CD8-positive, alpha-beta memory T cell (primary cell): ENCODE results near the gene ERVFRD-1. TPM values are rescaled to one million over a fixed set of nuclear protein-coding genes. Genes with fewer than 3 reads are reported as not detected.

Source experiments
- CTCF ChIA-PET: fragments of 350-600 bp; sonication (Branson Sonifier 250); formaldehyde crosslinking; loops from one replicate; lab custom pipeline; 2021; ENCODE audit warnings: antibody characterized with exemption; lab: Charles Lee
- POLR2A ChIA-PET: fragments of 350-600 bp; sonication (Branson Sonifier 250); formaldehyde crosslinking; loops from one replicate; lab custom pipeline; 2021; ENCODE audit warnings: antibody characterized with exemption; lab: Charles Lee
- DNase-seq, 5 donors: peaks; one replicate each; pipeline versions ENCODE4 v3.0.0 to v3.0.0-alpha.2; 2020 to 2022; ENCODE audit warnings: mixed read lengths in 1 of 5
- H3K27ac ChIP-seq: one replicate; pipeline ENCODE4 v1.7.0; 2013; ENCODE audit warnings: low read depth, mild to moderate bottlenecking, low read length, moderate library complexity
- H3K27me3 ChIP-seq: 2 replicates; pipeline ENCODE4 v1.7.0; 2013; ENCODE audit warnings: low read length, mild to moderate bottlenecking; ENCODE audit not compliant: insufficient read depth, poor library complexity, severe bottlenecking
- H3K36me3 ChIP-seq: 2 replicates; pipeline ENCODE4 v1.7.0; 2013; ENCODE audit warnings: mild to moderate bottlenecking, low read length, moderate library complexity; ENCODE audit not compliant: insufficient read depth
- H3K4me1 ChIP-seq: 2 replicates; pipeline ENCODE4 v1.7.0; 2013; ENCODE audit warnings: mild to moderate bottlenecking, low read length, moderate library complexity; ENCODE audit not compliant: insufficient read depth
- H3K4me3 ChIP-seq: 2 replicates; pipeline ENCODE4 v1.7.0; 2013; ENCODE audit warnings: mild to moderate bottlenecking, low read length
- H3K9me3 ChIP-seq: 2 replicates; pipeline ENCODE4 v1.7.0; 2013; ENCODE audit warnings: mild to moderate bottlenecking, low read length
- H3K27ac Mint-ChIP-seq, 8 donors: one replicate each; pipeline ENCODE4 v1.8.0; 2020 to 2021; ENCODE audit warnings: mixed read lengths in 8 of 8, mild to moderate bottlenecking in 6 of 8, inconsistent platforms in 3 of 8, moderate library complexity in 3 of 8
- H3K27me3 Mint-ChIP-seq, 2 donors: one replicate each; pipeline ENCODE4 v1.8.0; 2020 to 2021; ENCODE audit warnings: mixed read lengths in 2 of 2, mild to moderate bottlenecking in 1 of 2, moderate library complexity in 1 of 2
- H3K36me3 Mint-ChIP-seq, 3 donors: one replicate each; pipeline ENCODE4 v1.8.0; 2020 to 2021; ENCODE audit warnings: mixed read lengths in 3 of 3, inconsistent platforms in 1 of 3, mild to moderate bottlenecking in 1 of 3
- H3K4me1 Mint-ChIP-seq, 3 donors: one replicate each; pipeline ENCODE4 v1.8.0; 2020 to 2021; ENCODE audit warnings: mixed read lengths in 3 of 3, inconsistent platforms in 1 of 3, mild to moderate bottlenecking in 1 of 3
- H3K4me3 Mint-ChIP-seq, 7 donors: one replicate each; pipeline ENCODE4 v1.8.0; 2020 to 2021; ENCODE audit warnings: mixed read lengths in 7 of 7, mild to moderate bottlenecking in 6 of 7, moderate library complexity in 4 of 7, inconsistent platforms in 2 of 7
- H3K9me3 Mint-ChIP-seq, 5 donors: one replicate each; pipeline ENCODE4 v1.8.0; 2020 to 2022; ENCODE audit warnings: mixed read lengths in 5 of 5, mild to moderate bottlenecking in 3 of 5, moderate library complexity in 2 of 5, inconsistent platforms in 1 of 5
- polyA plus RNA-seq: library from polyadenylated mRNA; unstranded; fragments of 300-500 nt; fragmentation: Illumina TruSeq; gene quantifications from one replicate; pipeline ENCODE4 v1.2.3, GENCODE V29; 2021
- total RNA-seq, 2 experiments: library from RNA; stranded (reverse); gene quantifications; one replicate each; pipeline ENCODE4 v1.2.3, GENCODE V29; 2021

Gene ERVFRD-1
- total and polyA plus RNA-seq, 3 experiments from 2014 or later = 0.12 TPM; not detected in 2

GRCh38 chr6:11111769-11112437 lies 378 bp upstream of the ERVFRD-1 start:
- H3K4me1 ChIP-seq = peaks cover 7% of the 10 kb centered on the region
- peaks cover 27 to 57% (median 56%) of the 10 kb centered on the region in 3 donors for H3K4me1 Mint-ChIP-seq
- no peaks in the 10 kb centered on the region for H3K36me3 ChIP-seq
- no peaks in the 10 kb centered on the region for H3K27me3 ChIP-seq
- POLR2A ChIA-PET = interaction anchor here (0.6 kb wide), 1 partner anchor 25 kb away, joined by 3 read pairs; no protein-coding TSS in a partner anchor
- no peaks in the 10 kb centered on the region for H3K9me3 ChIP-seq
- H3K9me3 Mint-ChIP-seq = no peaks in the 10 kb centered on the region
- H3K36me3 Mint-ChIP-seq = no peaks in the 10 kb centered on the region
- H3K27ac Mint-ChIP-seq = peak overlapping the region in 7 of 8 donors; percentile 27 to 83 (median 48)
- H3K4me3 Mint-ChIP-seq = peak overlapping the region; percentile 54 to 77 (median 66)
- H3K27me3 Mint-ChIP-seq = no peaks in the 10 kb centered on the region
- CTCF ChIA-PET = interaction anchor here (1.2 kb wide), 2 partner anchors 18 to 32 kb away, joined by 3 read pairs; partner anchors contain the start of gene SMIM13
- DNase-seq = no peak
- peak overlapping the region; percentile 13 for H3K4me3 ChIP-seq
- H3K27ac ChIP-seq = no peak overlapping the region

- peak overlapping the region in 2 of 8 donors; percentile 47 to 65 for H3K27ac Mint-ChIP-seq
- H3K27me3 Mint-ChIP-seq = no peaks in the 10 kb centered on the region
- H3K36me3 ChIP-seq = no peaks in the 10 kb centered on the region
- H3K9me3 ChIP-seq = no peaks in the 10 kb centered on the region
- no peaks in the 10 kb centered on the region for H3K27me3 ChIP-seq
- ChIA-PET POLR2A (no interaction called here), CTCF (interaction anchor here (1.1 kb wide), 1 partner anchor 15 kb away, joined by 3 read pairs; the partner anchor contains the start of gene SMIM13)
- H3K27ac ChIP-seq = no peak overlapping the region
- peaks cover 7% of the 10 kb centered on the region for H3K4me1 ChIP-seq
- H3K4me3 Mint-ChIP-seq = no peak overlapping the region
- DNase-seq = no peak
- no peaks in the 10 kb centered on the region for H3K9me3 Mint-ChIP-seq
- peaks cover 0 to 4% (median 0%) of the 10 kb centered on the region in 3 donors for H3K36me3 Mint-ChIP-seq
- peaks cover 36 to 68% (median 51%) of the 10 kb centered on the region in 3 donors for H3K4me1 Mint-ChIP-seq
- H3K4me3 ChIP-seq = no peak overlapping the region
Observed at GRCh38 chr6:11108726-11109125, 2.8 kb downstream of the ERVFRD-1 start.

GRCh38 chr6:11103065-11103464 lies 8.5 kb downstream of the ERVFRD-1 start:
- Histone ChIP-seq H3K9me3 (no peaks in the 10 kb centered on the region), H3K36me3 (no peaks in the 10 kb centered on the region)
- no peaks in the 10 kb centered on the region for H3K27me3 Mint-ChIP-seq

GRCh38 chr6:11101417-11101816 lies 10.1 kb downstream of the ERVFRD-1 start:
- no peak overlapping the region for H3K4me3 ChIP-seq
- ChIA-PET POLR2A (no interaction called here), CTCF (no interaction called here)
- H3K36me3 Mint-ChIP-seq = peaks cover 5 to 8% (median 6%) of the 10 kb centered on the region in 3 donors
- no peak for DNase-seq
- peak overlapping the region in 1 of 8 donors; percentile 7 for H3K27ac Mint-ChIP-seq
- H3K4me1 Mint-ChIP-seq = peaks cover 34 to 46% (median 45%) of the 10 kb centered on the region in 3 donors
- H3K4me1 ChIP-seq = no peaks in the 10 kb centered on the region
- H3K27me3 ChIP-seq = no peaks in the 10 kb centered on the region
- no peaks in the 10 kb centered on the region for H3K36me3 ChIP-seq
- no peaks in the 10 kb centered on the region for H3K27me3 Mint-ChIP-seq
- no peak overlapping the region for H3K27ac ChIP-seq
- no peaks in the 10 kb centered on the region for H3K9me3 Mint-ChIP-seq
- H3K9me3 ChIP-seq = no peaks in the 10 kb centered on the region
- H3K4me3 Mint-ChIP-seq = no peak overlapping the region

More at GRCh38 chr6:11103065-11103464, 8.5 kb downstream of the ERVFRD-1 start:
- Histone ChIP-seq H3K4me3 (no peak overlapping the region), H3K27ac (no peak overlapping the region), H3K4me1 (no peaks in the 10 kb centered on the region), H3K27me3 (no peaks in the 10 kb centered on the region)
- no peak for DNase-seq
- Mint-ChIP-seq H3K36me3 (peaks cover 5 to 6% (median 6%) of the 10 kb centered on the region in 3 donors), H3K9me3 (no peaks in the 10 kb centered on the region), H3K27ac (peak overlapping the region in 1 of 8 donors; percentile 42), H3K4me3 (no peak overlapping the region), H3K4me1 (peaks cover 36 to 56% (median 44%) of the 10 kb centered on the region in 3 donors)
- ChIA-PET POLR2A (no interaction called here), CTCF (interaction anchor here (1.6 kb wide), 1 partner anchor 9 kb away, joined by 5 read pairs; the partner anchor contains the start of gene SMIM13)

GRCh38 chr6:11098004-11098403 lies 13.5 kb downstream of the ERVFRD-1 start:
- no peak for DNase-seq
- Histone ChIP-seq H3K36me3 (no peaks in the 10 kb centered on the region), H3K27ac (no peak overlapping the region), H3K4me1 (peaks cover 18% of the 10 kb centered on the region), H3K4me3 (no peak overlapping the region), H3K9me3 (no peaks in the 10 kb centered on the region), H3K27me3 (no peaks in the 10 kb centered on the region)
- Mint-ChIP-seq H3K9me3 (no peaks in the 10 kb centered on the region), H3K4me1 (peaks cover 43 to 55% (median 52%) of the 10 kb centered on the region in 3 donors), H3K36me3 (peaks cover 5 to 19% (median 5%) of the 10 kb centered on the region in 3 donors), H3K4me3 (peak overlapping the region in 1 of 7 donors; percentile 72), H3K27ac (peak overlapping the region in 2 of 8 donors; percentile 15 to 46), H3K27me3 (no peaks in the 10 kb centered on the region)
- CTCF ChIA-PET = no interaction called here
- POLR2A ChIA-PET = no interaction called here

GRCh38 chr6:11097476-11097875 lies 14.0 kb downstream of the ERVFRD-1 start:
- peaks cover 44 to 58% (median 52%) of the 10 kb centered on the region in 3 donors for H3K4me1 Mint-ChIP-seq
- H3K27ac Mint-ChIP-seq = peak overlapping the region in 1 of 8 donors; percentile 12
- H3K9me3 Mint-ChIP-seq = no peaks in the 10 kb centered on the region
- H3K9me3 ChIP-seq = no peaks in the 10 kb centered on the region
- ChIA-PET CTCF (no interaction called here), POLR2A (no interaction called here)
- no peak overlapping the region for H3K4me3 ChIP-seq
- no peaks in the 10 kb centered on the region for H3K36me3 ChIP-seq
- peak overlapping the region in 1 of 7 donors; percentile 72 for H3K4me3 Mint-ChIP-seq
- no peaks in the 10 kb centered on the region for H3K27me3 Mint-ChIP-seq
- peaks cover 5 to 20% (median 5%) of the 10 kb centered on the region in 3 donors for H3K36me3 Mint-ChIP-seq
- no peaks in the 10 kb centered on the region for H3K27me3 ChIP-seq
- DNase-seq = no peak
- no peak overlapping the region for H3K27ac ChIP-seq
- peaks cover 24% of the 10 kb centered on the region for H3K4me1 ChIP-seq

GRCh38 chr6:11096109-11096508 lies 15.4 kb downstream of the ERVFRD-1 start:
- Mint-ChIP-seq H3K4me1 (peaks cover 40 to 55% (median 44%) of the 10 kb centered on the region in 3 donors), H3K9me3 (no peaks in the 10 kb centered on the region), H3K36me3 (peaks cover 1 to 20% (median 5%) of the 10 kb centered on the region in 3 donors), H3K4me3 (peak overlapping the region; percentile 23 to 98 (median 60)), H3K27me3 (no peaks in the 10 kb centered on the region), H3K27ac (peak overlapping the region in 5 of 8 donors; percentile 18 to 88 (median 43))
- no peaks in the 10 kb centered on the region for H3K27me3 ChIP-seq
- DNase-seq = no peak
- H3K36me3 ChIP-seq = no peaks in the 10 kb centered on the region
- ChIA-PET POLR2A (interaction anchor here (0.6 kb wide), 1 partner anchor 440 kb away, joined by 5 read pairs; no protein-coding TSS in a partner anchor), CTCF (no interaction called here)
- no peak overlapping the region for H3K27ac ChIP-seq
- H3K4me3 ChIP-seq = no peak overlapping the region
- no peaks in the 10 kb centered on the region for H3K9me3 ChIP-seq
- peaks cover 24% of the 10 kb centered on the region for H3K4me1 ChIP-seq

GRCh38 chr6:11094941-11095340 lies 16.6 kb downstream of the ERVFRD-1 start:
- CTCF ChIA-PET = no interaction called here
- Histone ChIP-seq H3K27me3 (no peaks in the 10 kb centered on the region), H3K4me1 (peaks cover 24% of the 10 kb centered on the region), H3K9me3 (no peaks in the 10 kb centered on the region), H3K4me3 (peak overlapping the region; percentile 67), H3K36me3 (no peaks in the 10 kb centered on the region), H3K27ac (peak overlapping the region; percentile 95)
- DNase-seq = no peak
- POLR2A ChIA-PET = no interaction called here
- Mint-ChIP-seq H3K4me1 (peaks cover 36 to 49% (median 37%) of the 10 kb centered on the region in 3 donors), H3K36me3 (peaks cover 0 to 18% (median 5%) of the 10 kb centered on the region in 3 donors), H3K9me3 (no peaks in the 10 kb centered on the region), H3K27me3 (no peaks in the 10 kb centered on the region), H3K4me3 (peak overlapping the region; percentile 94 to 100 (median 96)), H3K27ac (peak overlapping the region; percentile 88 to 99 (median 97))
